Astrocyte (in vitro differentiated cells and primary cell): ENCODE results near the gene IFT81. TPM values are rescaled to one million over a fixed set of nuclear protein-coding genes. Genes with fewer than 3 reads are reported as not detected.

Experiments
- DNase-seq: peaks from one replicate; pipeline ENCODE4 v3.0.0-alpha.2; 2010; ENCODE audit warnings: low read depth
- FAIRE-seq: peaks from 2 replicates; lab custom pipeline; 2011; peaks lifted over from hg19 to GRCh38; lab: Jason Lieb, UNC
- H2AFZ ChIP-seq: 2 replicates; pipeline ENCODE4 v1.6.0; 2012; ENCODE audit warnings: low read depth, low read length, inconsistent platforms
- H3K27ac ChIP-seq: 2 replicates; pipeline ENCODE4 v1.5.1; 2011; ENCODE audit warnings: low read depth, low read length, inconsistent platforms
- H3K27me3 ChIP-seq: 2 replicates; pipeline ENCODE4 v1.6.0; 2011; ENCODE audit warnings: low read length, inconsistent platforms; ENCODE audit not compliant: insufficient read depth
- H3K36me3 ChIP-seq: 2 replicates; pipeline ENCODE4 v1.5.1; 2011; ENCODE audit warnings: low read length, inconsistent platforms; ENCODE audit not compliant: insufficient read depth
- H3K4me1 ChIP-seq: 2 replicates; pipeline ENCODE4 v1.5.1; 2011; ENCODE audit warnings: low read length, inconsistent platforms; ENCODE audit not compliant: insufficient read depth
- H3K4me2 ChIP-seq: 2 replicates; pipeline ENCODE4 v1.6.0; 2012; ENCODE audit warnings: low read length, inconsistent platforms
- H3K4me3 ChIP-seq: 2 replicates; pipeline ENCODE4 v1.5.1; 2011; ENCODE audit warnings: low read depth, mild to moderate bottlenecking, low read length, inconsistent platforms; ENCODE audit not compliant: insufficient read depth
- H3K79me2 ChIP-seq: 2 replicates; pipeline ENCODE4 v1.6.0; 2012; ENCODE audit warnings: mild to moderate bottlenecking, low read length, inconsistent platforms; ENCODE audit not compliant: insufficient read depth
- H3K9ac ChIP-seq: 2 replicates; pipeline ENCODE4 v1.6.0; 2012; ENCODE audit warnings: mild to moderate bottlenecking, low read length, inconsistent platforms
- H3K9me3 ChIP-seq: 2 replicates; pipeline ENCODE4 v1.5.1; 2012; ENCODE audit warnings: low read depth, mild to moderate bottlenecking, low read length, inconsistent platforms; ENCODE audit not compliant: insufficient read depth
- H4K20me1 ChIP-seq: 2 replicates; pipeline ENCODE4 v1.6.0; 2012; ENCODE audit warnings: low read length, inconsistent platforms; ENCODE audit not compliant: insufficient read depth
- H3K27ac Mint-ChIP-seq: one replicate; pipeline ENCODE4 v1.8.0; 2021; ENCODE audit warnings: mild to moderate bottlenecking, mixed read lengths; ENCODE audit not compliant: unreplicated experiment
- H3K27me3 Mint-ChIP-seq: one replicate; pipeline ENCODE4 v1.8.0; 2021; ENCODE audit warnings: low read depth, mixed read lengths; ENCODE audit not compliant: unreplicated experiment
- H3K36me3 Mint-ChIP-seq: one replicate; pipeline ENCODE4 v1.8.0; 2021; ENCODE audit warnings: low read depth, mixed read lengths; ENCODE audit not compliant: unreplicated experiment
- H3K4me1 Mint-ChIP-seq: one replicate; pipeline ENCODE4 v1.8.0; 2021; ENCODE audit warnings: low read depth, mixed read lengths; ENCODE audit not compliant: unreplicated experiment
- H3K4me3 Mint-ChIP-seq: one replicate; pipeline ENCODE4 v1.8.0; 2021; ENCODE audit warnings: mild to moderate bottlenecking, moderate library complexity, mixed read lengths; ENCODE audit not compliant: unreplicated experiment
- H3K9me3 Mint-ChIP-seq: one replicate; pipeline ENCODE4 v1.8.0; 2021; ENCODE audit warnings: mild to moderate bottlenecking, mixed read lengths; ENCODE audit not compliant: unreplicated experiment
- EZH2 ChIP-seq: IDR thresholded peaks from 2 replicates; pipeline ENCODE4 v1.6.1; 2012; ENCODE audit warnings: mild to moderate bottlenecking, low read length, inconsistent platforms; ENCODE audit not compliant: insufficient read depth
- total RNA-seq: library from RNA; stranded (reverse); gene quantifications from 2 replicates; pipeline ENCODE4 v1.2.1, GENCODE V29; 2021
- TF ChIP-seq, protein P1 (sequence below): IDR thresholded peaks from 2 replicates; pipeline ENCODE4 v1.5.1; 2011; ENCODE audit warnings: low read depth, mild to moderate bottlenecking, inconsistent platforms, low read length, moderate library complexity; ENCODE audit not compliant: insufficient read depth

IFT81 gene
- total RNA-seq, 1 donor from 2014 or later = 12.3 TPM

DNA sequence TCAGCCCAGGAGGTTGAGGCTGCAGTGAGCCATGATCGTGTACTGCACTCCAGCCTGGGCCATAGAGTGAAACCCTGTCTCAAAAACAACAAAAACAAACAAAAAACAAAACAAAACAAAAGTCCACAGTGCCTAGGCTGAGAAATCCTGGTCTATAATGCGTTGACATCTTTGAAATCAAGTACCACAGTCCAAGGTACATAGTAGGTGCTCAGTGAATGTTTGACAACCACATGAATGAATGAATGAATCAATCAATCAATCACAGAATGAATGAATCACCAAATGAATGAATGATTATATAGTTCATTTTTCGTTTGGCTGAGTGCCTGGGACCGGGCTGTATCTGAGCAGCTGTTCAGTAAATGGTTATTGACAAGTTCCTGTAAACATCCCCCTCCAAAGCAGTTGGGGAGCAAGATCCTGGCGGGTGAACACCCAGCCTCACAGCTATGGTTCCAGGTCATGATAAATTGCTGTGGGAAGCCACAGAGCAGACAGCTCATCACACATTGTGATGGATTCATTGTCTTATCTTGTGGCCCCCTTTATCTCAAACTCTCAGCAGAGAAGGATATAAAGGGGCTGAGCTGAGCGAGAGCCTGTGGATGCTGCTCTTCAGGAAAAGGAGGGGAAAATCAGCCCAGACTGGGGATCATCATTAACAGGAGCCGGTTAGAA lies 30.4 kb upstream of the IFT81 start:
- H3K9me3 Mint-ChIP-seq = no peaks in the 10 kb centered on the region
- H3K27ac Mint-ChIP-seq = no peak overlapping the region
- FAIRE-seq (no peak), DNase-seq (peak; percentile 27)
- no peaks in the 10 kb centered on the region for H3K4me1 ChIP-seq
- TF ChIP-seq, protein P1, sequence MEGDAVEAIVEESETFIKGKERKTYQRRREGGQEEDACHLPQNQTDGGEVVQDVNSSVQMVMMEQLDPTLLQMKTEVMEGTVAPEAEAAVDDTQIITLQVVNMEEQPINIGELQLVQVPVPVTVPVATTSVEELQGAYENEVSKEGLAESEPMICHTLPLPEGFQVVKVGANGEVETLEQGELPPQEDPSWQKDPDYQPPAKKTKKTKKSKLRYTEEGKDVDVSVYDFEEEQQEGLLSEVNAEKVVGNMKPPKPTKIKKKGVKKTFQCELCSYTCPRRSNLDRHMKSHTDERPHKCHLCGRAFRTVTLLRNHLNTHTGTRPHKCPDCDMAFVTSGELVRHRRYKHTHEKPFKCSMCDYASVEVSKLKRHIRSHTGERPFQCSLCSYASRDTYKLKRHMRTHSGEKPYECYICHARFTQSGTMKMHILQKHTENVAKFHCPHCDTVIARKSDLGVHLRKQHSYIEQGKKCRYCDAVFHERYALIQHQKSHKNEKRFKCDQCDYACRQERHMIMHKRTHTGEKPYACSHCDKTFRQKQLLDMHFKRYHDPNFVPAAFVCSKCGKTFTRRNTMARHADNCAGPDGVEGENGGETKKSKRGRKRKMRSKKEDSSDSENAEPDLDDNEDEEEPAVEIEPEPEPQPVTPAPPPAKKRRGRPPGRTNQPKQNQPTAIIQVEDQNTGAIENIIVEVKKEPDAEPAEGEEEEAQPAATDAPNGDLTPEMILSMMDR = no peak
- no peak for TF ChIP-seq EZH2
- no peak overlapping the region for H3K4me3 Mint-ChIP-seq
- H3K4me1 Mint-ChIP-seq = no peaks in the 10 kb centered on the region
- no peaks in the 10 kb centered on the region for H3K36me3 ChIP-seq
- peaks cover 25% of the 10 kb centered on the region for H3K27me3 Mint-ChIP-seq
- H3K4me3 ChIP-seq = no peak overlapping the region
- H3K27ac ChIP-seq = no peak overlapping the region
- H3K27me3 ChIP-seq = peaks cover 10% of the 10 kb centered on the region
- no peaks in the 10 kb centered on the region for H3K79me2 ChIP-seq
- H3K9ac ChIP-seq = no peak overlapping the region
- no peaks in the 10 kb centered on the region for H4K20me1 ChIP-seq
- no peak overlapping the region for H2AFZ ChIP-seq
- no peaks in the 10 kb centered on the region for H3K9me3 ChIP-seq
- H3K4me2 ChIP-seq = no peak overlapping the region
- H3K36me3 Mint-ChIP-seq = no peaks in the 10 kb centered on the region

DNA sequence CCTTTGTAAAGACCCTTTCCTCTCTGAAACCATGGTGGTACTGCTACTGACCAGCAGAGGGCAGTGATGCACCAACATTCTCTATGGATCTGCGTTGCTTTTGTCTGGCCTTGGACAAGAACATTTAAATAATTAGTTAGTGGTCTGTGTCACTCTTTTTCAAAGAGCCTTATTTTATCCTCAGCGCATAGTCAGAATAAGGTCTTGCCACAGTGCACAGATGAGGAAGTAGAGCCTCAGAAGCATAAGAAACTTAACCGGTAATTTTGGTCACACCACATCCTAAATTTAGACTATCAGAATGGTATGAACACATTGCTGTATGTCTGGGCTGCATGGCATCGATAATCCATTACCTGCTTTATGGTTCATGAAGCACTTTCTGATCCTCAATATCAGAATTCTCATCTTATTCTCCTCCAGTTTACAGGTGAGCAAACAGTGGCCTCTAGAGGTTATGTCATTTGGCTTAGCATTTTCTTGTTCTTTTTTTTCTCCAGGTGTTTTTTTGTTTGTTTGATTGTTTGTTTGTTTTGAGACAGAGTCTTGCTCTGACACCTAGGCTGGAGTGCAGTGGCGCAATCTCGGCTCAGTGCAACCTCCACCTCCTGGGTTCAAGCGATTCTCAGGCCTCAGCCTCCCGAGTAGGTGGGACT lies 23.7 kb upstream of the IFT81 start:
- H3K27me3 ChIP-seq = no peaks in the 10 kb centered on the region
- H3K9me3 Mint-ChIP-seq = no peaks in the 10 kb centered on the region
- H3K36me3 Mint-ChIP-seq = no peaks in the 10 kb centered on the region
- no peak overlapping the region for H3K4me2 ChIP-seq
- H3K4me3 Mint-ChIP-seq = no peak overlapping the region
- H2AFZ ChIP-seq = peak overlapping the region; percentile 22
- no peaks in the 10 kb centered on the region for H3K9me3 ChIP-seq
- no peak overlapping the region for H3K27ac Mint-ChIP-seq
- H3K4me1 Mint-ChIP-seq = no peaks in the 10 kb centered on the region
- H3K4me1 ChIP-seq = no peaks in the 10 kb centered on the region
- H3K36me3 ChIP-seq = no peaks in the 10 kb centered on the region
- H3K79me2 ChIP-seq = no peaks in the 10 kb centered on the region
- H3K27ac ChIP-seq = no peak overlapping the region
- DNase-seq = peak; percentile 52
- no peak overlapping the region for H3K9ac ChIP-seq
- no peak for FAIRE-seq
- H3K4me3 ChIP-seq = no peak overlapping the region
- TF ChIP-seq, protein P1 = peak; percentile 99
- no peak for TF ChIP-seq EZH2
- no peaks in the 10 kb centered on the region for H4K20me1 ChIP-seq
- peaks cover 4% of the 10 kb centered on the region for H3K27me3 Mint-ChIP-seq

DNA sequence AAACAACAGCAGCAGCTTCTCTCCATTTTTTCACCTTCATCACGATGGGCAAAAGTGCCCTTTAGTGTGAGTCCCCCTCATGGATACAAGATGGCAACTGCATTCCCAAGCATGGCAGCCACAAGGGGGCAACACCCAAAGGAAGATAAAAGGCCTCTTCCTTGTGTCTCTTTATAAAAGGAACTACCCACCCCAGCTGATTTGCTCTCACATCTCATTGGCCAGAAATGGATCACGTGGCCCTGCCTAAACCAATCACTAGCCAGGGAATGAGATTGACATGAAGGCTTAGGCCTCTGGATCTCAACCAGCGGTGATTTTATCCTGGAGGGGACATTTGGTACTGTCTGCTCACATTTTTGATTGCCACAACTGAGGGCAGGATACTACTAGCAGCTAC lies 21.9 kb upstream of the IFT81 start:
- H3K4me3 ChIP-seq = no peak overlapping the region
- H3K27ac ChIP-seq = no peak overlapping the region
- H3K79me2 ChIP-seq = no peaks in the 10 kb centered on the region
- no peak overlapping the region for H3K9ac ChIP-seq
- peak; percentile 56 for DNase-seq
- no peak overlapping the region for H3K4me2 ChIP-seq
- FAIRE-seq = no peak
- Mint-ChIP-seq H3K27me3 (peaks cover 4% of the 10 kb centered on the region), H3K27ac (no peak overlapping the region), H3K9me3 (no peaks in the 10 kb centered on the region), H3K4me3 (no peak overlapping the region), H3K4me1 (no peaks in the 10 kb centered on the region), H3K36me3 (no peaks in the 10 kb centered on the region)
- no peaks in the 10 kb centered on the region for H3K27me3 ChIP-seq
- peaks cover 4% of the 10 kb centered on the region for H3K4me1 ChIP-seq
- TF ChIP-seq, protein P1 = peak; percentile 31
- TF ChIP-seq EZH2 = no peak
- H4K20me1 ChIP-seq = no peaks in the 10 kb centered on the region
- H3K9me3 ChIP-seq = no peaks in the 10 kb centered on the region
- H3K36me3 ChIP-seq = no peaks in the 10 kb centered on the region
- no peak overlapping the region for H2AFZ ChIP-seq
